GM19035 (cell line): ENCODE measurements around the gene SDHAF3.
A peak's percentile ranks its signal among the peaks of the same experiment; 100 is the strongest.
"Not testable (repeated sequence)": the region's sequence is repeated elsewhere in the genome, so short reads cannot be mapped to it uniquely, and the experiment has no call there.

ENCODE experiments used
- ATAC-seq: cut with Tn5 transposase; IDR thresholded peaks from one replicate; pipeline ENCODE4 v1.9.1; 2021; ENCODE audit not compliant: unreplicated experiment

The SDHAF3 gene

GRCh38 chr7:97117372-97118188 is at the start of gene SDHAF3:
Gene SDHAF3 (plus strand): TSS chr7:97117698. CDS start chr7:97117724, 26 bp downstream.
- peak; percentile 94 for ATAC-seq

DNA sequence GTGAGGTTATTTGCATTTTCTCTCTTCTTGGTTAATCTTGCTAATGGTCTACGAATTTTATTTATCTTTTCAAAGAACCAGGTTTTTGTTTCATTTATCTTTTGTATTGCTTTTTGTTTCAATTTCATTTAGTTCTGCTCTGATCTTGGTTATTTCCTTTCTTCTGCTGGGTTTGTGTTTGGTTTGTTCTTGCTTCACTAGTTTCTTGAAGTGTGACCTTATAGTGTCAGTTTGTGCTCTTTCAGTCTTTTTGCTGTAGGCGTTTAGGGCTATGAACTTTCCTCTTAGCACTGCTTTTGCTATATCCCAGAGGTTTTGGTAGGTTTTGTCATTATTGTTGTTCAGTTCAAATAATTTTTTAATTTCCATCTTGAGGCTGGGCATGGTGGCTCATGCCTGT is 45.5 kb upstream of the SDHAF3 start:
- not testable (repeated sequence) for ATAC-seq

- ATAC-seq, result no peak
Measured at GRCh38 chr7:97075928-97076327, 41.6 kb upstream of the SDHAF3 start.

DNA sequence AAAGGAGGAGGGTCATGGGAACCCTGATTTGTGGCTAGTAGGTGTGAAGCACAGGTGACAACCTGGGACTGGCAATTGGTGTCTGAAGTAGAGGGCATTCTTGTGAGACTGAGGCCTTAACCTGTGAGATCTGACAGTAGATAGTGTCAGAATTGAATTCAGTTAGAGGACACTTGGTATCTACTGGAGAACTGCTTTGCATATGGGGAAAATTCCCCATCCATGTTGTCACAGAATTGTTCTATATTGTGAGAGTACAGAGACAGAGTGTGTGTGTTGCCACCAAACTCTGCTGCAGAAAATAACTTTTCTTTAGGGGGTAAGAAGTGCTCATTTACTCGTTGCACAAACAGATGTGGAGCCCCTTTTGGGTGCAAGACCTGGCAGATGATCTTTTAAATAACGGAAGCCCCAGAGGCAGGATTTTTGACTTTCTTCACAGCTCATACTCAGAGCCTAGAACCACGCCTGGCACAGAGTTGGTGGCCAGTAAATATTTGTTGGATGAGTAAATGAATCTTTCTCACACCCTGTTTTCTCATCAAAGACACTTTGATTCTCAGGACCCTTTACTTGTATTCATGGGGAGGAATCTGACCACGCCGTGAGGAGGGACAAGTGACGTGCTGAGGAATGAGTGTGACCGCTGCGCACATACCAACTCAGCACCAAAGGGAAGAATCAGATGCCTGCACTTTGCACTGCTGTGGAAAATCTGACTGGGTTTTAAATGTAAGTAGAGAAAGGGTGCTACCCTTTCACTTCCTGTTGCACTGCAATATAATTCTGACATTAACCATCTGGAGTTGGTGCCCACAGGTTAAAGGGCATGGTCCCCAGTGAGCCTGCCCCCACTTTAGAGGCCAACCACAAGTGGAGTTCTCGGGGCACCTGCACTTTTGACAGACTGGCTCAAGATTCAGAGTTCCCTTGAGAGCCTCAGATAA is 39.2 kb upstream of the SDHAF3 start:
- ATAC-seq, result no peak

GRCh38 chr7:97079300-97079699 is 38.2 kb upstream of the SDHAF3 start:
- ATAC-seq, result no peak

GRCh38 chr7:97081521-97082300 is 35.8 kb upstream of the SDHAF3 start:
- no peak for ATAC-seq

GRCh38 chr7:97088364-97088763 is 29.1 kb upstream of the SDHAF3 start:
- no peak for ATAC-seq

GRCh38 chr7:97089771-97090170 is 27.7 kb upstream of the SDHAF3 start:
- no peak for ATAC-seq

DNA sequence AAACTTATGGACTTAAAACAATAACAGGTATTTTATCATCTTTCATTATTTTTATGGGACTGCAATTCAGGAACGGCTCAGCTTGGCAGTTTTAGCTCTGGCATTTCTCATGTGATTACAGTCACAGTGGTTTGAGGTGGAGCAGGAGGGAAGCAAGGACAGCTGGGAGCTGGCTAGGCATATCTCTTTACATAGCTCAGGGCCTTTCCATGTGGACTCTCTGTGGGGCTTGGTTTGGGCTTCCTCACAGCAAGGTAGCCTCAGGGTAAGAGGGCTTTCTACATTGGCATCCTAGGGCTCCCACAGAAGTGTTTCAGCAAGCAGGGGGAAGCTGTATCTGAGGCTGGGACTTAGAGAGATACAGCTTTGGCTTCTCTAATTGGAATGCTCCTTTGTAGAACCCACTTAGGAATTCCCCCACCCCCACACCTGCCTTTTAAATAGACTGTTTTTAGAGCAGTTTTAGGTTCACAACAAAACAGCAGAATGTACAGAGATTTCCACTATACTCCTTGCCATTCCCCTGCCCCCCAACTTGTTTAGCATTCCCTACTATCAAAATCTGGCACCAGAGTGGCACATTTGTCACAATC is 26.6 kb upstream of the SDHAF3 start:
- ATAC-seq, result no peak

- no peak for ATAC-seq
Measured at GRCh38 chr7:97094284-97094930, 23.1 kb upstream of the SDHAF3 start.

GRCh38 chr7:97096037-97096436 is 21.5 kb upstream of the SDHAF3 start:
- no peak for ATAC-seq

GRCh38 chr7:97096661-97097060 is 20.8 kb upstream of the SDHAF3 start:
- ATAC-seq, result no peak

DNA sequence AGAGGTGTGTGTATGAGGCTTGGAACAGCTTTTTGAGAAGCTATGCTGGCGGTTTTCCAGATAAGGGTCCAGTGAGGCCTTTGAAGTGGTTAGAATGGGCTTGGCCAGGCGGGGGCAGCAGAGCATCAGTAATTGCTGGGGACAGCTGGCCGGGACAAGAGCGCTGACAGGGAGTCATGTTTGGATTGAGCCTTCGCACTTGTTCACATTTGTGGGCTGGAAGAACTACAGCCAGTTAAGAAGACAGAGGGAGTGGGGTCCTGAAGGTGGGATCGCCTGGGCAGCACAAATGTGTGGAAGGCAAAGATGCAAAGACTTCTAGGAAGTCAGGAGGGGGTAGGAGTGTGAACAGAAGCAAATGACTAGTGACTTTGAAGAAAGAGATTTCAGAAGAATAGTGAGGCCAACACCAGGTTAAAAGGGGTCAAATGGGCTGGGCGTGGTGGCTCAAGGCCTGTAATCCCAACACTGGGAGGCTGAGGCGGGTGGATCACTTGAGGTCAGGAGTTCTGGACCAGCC is 12.7 kb upstream of the SDHAF3 start:
- ATAC-seq, result peak; percentile 99

- ATAC-seq, result no peak
Measured at GRCh38 chr7:97107192-97107800, 10.2 kb upstream of the SDHAF3 start.

DNA sequence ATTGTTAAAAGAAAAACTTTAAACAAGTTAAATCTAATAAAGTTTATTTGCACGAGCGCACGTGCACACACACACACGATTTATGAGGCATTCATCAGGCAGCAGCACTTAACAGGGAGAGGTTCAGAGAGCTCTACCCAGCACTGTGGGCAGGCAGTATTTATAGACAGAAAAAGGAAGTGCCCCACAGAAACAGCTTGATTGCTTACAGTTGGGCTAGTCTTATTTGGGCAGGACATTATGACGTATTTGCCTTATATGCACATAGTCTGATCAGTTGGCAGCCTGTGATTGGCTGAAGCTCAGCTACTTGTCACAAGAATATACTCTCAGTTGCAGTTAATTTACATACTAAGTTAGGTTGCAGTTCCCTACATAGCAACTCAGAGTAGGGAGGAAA is 1.2 kb upstream of the SDHAF3 start:
- no peak for ATAC-seq

DNA sequence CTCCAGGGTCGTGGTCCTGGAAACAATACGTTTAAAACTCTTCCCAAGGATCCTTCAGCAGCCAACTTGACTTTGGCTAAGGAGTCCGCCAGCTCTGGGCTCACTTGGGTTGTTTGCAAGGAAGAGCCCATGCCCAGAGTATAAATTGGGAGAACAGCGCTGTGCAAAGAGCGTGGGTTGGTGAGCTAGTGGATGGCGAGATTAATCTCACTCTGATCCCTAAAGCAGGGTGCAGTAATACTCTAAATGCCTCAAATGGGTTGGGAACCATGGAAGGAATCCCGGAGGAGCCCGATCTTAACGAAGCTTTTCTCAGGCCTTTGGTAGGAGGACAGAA is 495 bp upstream of the SDHAF3 start:
- ATAC-seq, result peak; percentile 1

GRCh38 chr7:97118306-97118917 is 914 bp downstream of the SDHAF3 start:
- ATAC-seq, result no peak

DNA sequence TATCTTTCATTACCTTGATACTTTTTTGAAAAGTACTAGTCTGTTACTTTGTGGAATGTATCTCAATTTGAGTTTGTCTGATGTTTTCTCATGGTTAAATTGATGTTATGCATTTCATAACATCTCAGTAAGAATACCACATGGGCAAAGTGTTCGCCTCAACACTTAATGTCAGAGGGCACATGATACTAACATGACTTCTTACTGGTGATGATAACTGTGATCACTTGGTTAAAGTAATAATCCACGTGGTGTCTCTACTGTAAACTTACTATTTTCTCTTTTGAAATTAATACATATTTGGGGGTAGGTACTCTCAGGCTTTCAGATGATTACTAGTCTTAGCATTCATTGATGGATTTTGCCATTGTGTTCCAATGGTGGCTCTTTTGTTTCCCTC is 2.2 kb downstream of the SDHAF3 start:
- ATAC-seq, result no peak

GRCh38 chr7:97120713-97121457 is 3.4 kb downstream of the SDHAF3 start:
- no peak for ATAC-seq
